ENCODE measurements around the gene KMT2D.
A peak's percentile ranks its signal among the peaks of the same experiment; 100 is the strongest.

KMT2D gene

GRCh38 chr12:49060237-49061156 is at the start of gene KMT2D:
KMT2D (minus strand) TSS chr12:49060794; CDS start chr12:49055324, 5,470 bp downstream.
- in situ Hi-C loops (cut with HindIII; ENCODE audit: low pct_ligation_motif_present, low pct_unique_long_range_greater_than_20kb, low sequenced_read_pairs), result no loop called here
- DNase-seq, result peak; percentile 98

DNA sequence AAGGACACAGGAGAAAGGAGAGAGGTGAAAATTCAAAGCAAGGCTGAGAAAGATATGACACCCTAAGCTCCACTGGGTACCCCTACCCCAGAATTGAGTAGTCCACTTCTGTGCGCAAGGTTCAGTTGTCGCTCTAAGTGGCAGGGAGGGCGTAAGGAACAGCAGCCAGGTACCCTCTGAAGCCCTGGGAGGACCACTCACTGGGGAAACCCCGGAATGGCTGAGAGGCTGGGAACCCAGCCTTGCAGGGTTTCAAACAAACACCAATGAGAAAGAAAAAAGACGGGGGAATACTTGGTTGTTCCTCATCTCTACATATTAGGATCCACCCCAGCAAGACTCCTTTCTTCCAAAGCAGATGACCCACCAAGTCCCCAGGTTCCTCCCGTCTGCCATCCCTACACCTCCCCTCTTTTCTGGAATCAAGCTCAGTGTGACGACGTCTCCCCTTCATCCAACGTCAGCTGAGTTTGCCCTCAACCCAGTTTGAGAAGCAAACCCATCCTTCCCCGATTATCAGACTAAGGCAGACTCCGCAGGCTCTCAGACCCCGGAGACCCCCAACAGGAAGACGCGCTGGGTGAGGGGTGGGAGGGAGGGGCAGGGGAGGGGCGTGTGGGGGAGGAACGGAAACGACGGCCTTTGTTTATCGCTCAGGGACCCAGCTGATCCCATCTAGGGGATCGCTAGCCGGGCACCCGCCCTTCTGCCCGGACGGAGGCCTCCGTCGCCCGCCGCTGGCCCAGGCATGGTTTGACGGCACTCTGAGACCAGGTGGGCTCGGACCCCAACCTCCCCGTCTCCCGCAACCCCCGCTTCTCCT is 49.3 kb upstream of the KMT2D start:
- DNase-seq, result no peak
- in situ Hi-C loops (cut with HindIII; ENCODE audit: low pct_ligation_motif_present, low pct_unique_long_range_greater_than_20kb, low sequenced_read_pairs), result no loop called here

GRCh38 chr12:49108958-49109404 is 48.4 kb upstream of the KMT2D start:
- no peak for DNase-seq
- in situ Hi-C loops (cut with HindIII; ENCODE audit: low pct_ligation_motif_present, low pct_unique_long_range_greater_than_20kb, low sequenced_read_pairs), result no loop called here

DNA sequence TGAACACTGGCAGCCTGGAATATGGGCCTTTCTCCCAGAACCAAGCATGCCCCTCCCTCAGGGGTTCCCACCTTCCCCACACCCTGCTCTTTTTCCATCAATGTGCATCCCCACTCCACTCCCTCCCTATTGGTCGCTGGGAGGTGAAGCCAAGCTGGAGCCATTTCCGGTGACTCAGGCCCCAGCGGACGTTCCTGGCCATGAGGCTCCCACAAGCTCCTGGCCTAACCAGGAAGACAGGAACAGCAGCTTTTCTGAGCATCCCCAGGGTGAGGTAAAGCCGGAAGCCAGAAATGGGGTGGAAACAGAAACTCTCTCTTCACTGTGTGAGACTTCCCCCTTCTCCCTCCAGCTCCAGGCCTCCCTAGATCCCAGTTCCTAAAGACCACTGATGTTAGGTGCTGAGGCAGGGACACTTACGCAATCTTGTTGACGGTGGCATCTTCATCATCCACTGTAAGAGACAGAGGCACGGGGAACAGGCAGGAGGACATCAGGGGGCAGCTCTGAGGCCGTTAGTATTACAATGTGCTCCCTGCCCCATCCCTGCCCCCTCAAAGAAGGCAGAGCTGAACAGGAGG is 45.0 kb upstream of the KMT2D start:
- no peak for DNase-seq
- in situ Hi-C loops (cut with HindIII; ENCODE audit: low pct_ligation_motif_present, low pct_unique_long_range_greater_than_20kb, low sequenced_read_pairs), result no loop called here

GRCh38 chr12:49104822-49105221 is 44.2 kb upstream of the KMT2D start:
- DNase-seq, result no peak

GRCh38 chr12:49100380-49100779 is 39.8 kb upstream of the KMT2D start:
- in situ Hi-C loops (cut with HindIII; ENCODE audit: low pct_ligation_motif_present, low pct_unique_long_range_greater_than_20kb, low sequenced_read_pairs), result no loop called here
- DNase-seq, result no peak

More at GRCh38 chr12:49104822-49105221, 44.2 kb upstream of the KMT2D start:
- in situ Hi-C loops (cut with HindIII; ENCODE audit: low pct_ligation_motif_present, low pct_unique_long_range_greater_than_20kb, low sequenced_read_pairs), result no loop called here

DNA sequence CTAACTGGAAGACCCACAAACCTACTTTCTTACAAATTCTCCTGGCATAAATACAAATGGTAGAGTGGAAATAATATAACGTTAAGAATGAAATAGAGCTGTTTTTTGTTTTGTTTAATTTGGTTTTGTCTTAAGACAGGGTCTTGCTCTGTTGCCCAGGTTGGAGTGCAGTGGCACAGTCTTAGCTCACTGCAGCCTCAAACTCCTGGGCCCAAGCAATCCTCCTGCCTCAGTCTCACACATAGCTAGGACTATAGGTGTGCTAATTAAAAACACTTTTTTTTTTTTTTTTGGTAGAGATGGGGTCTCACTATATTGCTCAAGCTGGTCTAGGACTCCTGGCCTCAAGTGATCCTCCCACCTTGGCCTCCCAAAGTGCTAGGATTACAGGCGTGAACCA is 38.1 kb upstream of the KMT2D start:
- in situ Hi-C loops (cut with HindIII; ENCODE audit: low pct_ligation_motif_present, low pct_unique_long_range_greater_than_20kb, low sequenced_read_pairs), result no loop called here
- no peak for DNase-seq

DNA sequence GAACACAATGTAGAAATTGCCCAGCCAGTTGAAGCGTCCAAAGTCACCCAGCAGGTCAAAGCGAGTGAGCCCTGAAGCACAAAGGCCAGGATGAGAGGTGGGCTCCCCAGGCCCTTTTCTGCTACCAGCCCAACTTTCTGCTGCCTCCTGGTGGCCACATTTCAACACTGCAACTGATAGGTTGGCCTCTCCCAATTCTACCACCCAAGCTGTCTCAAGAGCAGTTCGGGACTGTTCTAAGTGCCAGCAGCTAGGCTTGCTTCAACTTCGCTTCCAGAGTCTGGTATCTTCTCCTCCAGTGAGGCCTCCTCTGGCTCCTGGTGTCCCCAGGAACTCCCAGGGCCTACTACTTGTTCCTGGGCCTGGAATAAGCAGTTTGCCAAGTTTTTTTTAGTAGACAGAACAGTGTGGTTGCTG is 37.4 kb upstream of the KMT2D start:
- DNase-seq, result peak; percentile 68
- in situ Hi-C loops (cut with HindIII; ENCODE audit: low pct_ligation_motif_present, low pct_unique_long_range_greater_than_20kb, low sequenced_read_pairs), result no loop called here

DNA sequence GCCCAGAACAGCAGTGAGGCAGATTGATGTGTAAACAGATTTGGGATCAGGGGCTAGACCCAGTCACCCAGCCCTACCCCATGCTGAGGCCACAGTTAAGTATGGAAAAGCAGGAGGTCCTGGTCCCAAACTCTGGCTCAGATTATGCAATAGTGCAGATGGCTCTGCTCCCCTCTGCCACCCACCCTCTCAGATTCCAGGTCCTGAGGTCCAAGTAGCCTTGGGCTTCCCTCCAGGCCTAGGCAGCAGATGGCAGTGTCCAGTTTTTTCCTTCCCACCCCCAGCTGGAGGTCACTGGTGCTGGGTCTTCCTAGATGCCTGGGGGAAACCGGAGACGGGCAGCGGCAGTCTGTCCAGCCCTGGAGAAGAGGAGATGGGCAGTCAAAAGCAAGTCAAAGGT is 36.8 kb upstream of the KMT2D start:
- no peak for DNase-seq
- in situ Hi-C loops (cut with HindIII; ENCODE audit: low pct_ligation_motif_present, low pct_unique_long_range_greater_than_20kb, low sequenced_read_pairs), result no loop called here

DNA sequence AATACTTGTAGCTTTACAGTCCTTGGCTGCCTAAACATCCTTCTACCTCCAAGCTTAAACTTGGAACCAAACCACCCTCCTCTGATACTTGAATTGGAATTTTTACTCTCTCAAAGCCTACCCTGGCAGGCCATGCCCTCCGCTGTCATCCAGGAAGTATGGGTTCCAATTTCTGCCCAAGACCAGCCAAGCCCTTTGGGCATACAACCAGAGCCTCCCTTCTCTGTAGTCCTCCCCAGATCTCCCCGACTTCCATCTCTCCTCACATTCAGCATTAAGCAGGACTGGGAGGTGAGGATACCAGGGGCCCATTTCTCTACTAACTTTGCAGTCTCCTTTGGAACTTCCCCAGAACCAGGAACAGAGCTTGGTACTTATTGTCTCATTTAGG is 34.4 kb upstream of the KMT2D start:
- in situ Hi-C loops (cut with HindIII; ENCODE audit: low pct_ligation_motif_present, low pct_unique_long_range_greater_than_20kb, low sequenced_read_pairs), result no loop called here
- no peak for DNase-seq

DNA sequence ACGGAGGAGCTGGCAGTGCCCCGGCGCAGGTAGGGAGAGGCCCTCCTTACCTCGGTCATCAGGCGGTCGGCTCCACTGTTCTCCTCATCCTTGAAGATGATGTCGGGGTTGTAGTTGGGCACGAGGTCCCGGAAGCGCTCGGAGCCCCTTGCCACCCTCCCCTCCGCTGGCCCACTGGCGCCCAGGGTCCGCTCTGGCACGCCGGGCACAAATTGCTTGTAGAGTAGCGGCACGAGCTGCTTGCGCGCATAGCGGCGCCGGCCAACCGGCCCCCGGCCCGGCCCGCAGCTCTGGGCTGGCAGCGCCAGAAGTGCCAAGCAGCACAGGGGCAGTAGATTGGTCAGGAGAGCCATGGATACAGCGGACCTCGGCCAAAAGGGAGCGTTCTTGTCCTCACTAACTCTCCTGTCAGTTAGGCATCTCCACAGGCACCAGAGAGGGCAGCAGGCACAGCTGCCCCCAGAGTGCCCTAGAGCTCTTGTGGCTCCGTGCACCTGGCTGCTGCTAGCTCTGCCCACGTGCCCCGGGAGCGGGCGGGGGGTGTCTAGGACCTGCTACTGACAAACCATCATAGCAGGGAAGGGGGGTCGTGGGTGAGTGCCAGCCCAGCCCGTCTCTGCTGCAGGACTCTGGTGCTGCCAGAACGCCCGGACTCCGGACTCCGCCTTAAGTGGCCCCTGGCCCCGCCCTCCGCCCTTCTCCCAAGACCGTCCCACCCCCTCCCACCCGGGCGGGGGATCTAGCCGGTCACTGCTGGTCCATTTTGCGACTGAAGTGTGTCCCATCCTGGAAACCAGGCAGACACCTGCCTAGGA is 33.8 kb upstream of the KMT2D start, which contains the start of gene DHH:
Gene DHH, minus strand, starts transcription at position 642 of the 815 bp plus-strand sequence. Its CDS starts 289 bp downstream, at position 353.
- in situ Hi-C loops (cut with HindIII; ENCODE audit: low pct_ligation_motif_present, low pct_unique_long_range_greater_than_20kb, low sequenced_read_pairs), result no loop called here
- DNase-seq, result peak; percentile 47

DNA sequence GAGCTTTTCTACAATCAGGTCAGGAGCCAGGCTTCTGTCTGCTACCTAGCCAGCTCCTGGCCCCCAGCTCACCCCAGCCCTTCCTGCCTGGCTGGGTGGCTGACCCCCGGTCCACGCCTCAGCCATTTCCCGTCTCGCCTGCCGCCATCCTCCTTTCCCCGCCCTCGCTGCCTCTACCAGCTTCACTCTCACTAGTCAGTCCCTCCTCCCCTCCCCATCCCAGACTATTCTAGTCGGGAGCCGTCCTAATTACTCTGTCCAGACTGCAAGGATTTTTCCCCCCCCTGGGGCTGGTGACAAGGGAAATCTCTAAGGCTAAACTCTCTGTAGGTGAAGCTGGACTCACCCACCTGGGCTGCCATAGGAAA is 33.2 kb upstream of the KMT2D start:
- in situ Hi-C loops (cut with HindIII; ENCODE audit: low pct_ligation_motif_present, low pct_unique_long_range_greater_than_20kb, low sequenced_read_pairs), result no loop called here
- DNase-seq, result no peak

DNA sequence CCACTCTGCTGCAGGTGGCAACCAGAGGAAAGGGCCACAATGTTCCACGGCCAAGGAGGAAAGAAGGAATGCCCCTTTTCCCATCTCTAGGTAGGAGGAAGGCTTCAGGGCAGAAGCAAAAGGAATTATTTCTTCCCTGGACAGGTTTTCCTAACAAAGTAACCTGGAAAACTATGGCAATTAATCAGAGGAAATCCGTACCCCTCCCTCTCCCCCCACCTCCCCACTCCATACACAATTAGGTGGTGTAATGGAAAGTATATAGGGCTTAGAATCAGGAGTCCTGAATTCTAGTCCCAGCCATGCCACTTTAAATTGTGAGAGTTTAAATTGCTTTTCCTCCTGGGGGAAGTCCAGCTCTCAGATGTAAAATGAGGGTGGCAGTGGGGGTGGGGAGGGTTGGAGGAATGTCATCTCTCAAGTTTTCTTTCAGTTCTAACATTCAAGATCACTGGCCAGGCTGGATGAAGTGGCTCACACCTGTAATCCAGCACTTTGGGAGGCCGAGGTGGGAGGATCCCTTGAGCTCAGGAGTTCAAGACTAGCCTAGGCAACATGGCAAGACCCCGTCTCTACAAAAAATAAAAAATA is 32.3 kb upstream of the KMT2D start:
- in situ Hi-C loops (cut with HindIII; ENCODE audit: low pct_ligation_motif_present, low pct_unique_long_range_greater_than_20kb, low sequenced_read_pairs), result no loop called here

DNA sequence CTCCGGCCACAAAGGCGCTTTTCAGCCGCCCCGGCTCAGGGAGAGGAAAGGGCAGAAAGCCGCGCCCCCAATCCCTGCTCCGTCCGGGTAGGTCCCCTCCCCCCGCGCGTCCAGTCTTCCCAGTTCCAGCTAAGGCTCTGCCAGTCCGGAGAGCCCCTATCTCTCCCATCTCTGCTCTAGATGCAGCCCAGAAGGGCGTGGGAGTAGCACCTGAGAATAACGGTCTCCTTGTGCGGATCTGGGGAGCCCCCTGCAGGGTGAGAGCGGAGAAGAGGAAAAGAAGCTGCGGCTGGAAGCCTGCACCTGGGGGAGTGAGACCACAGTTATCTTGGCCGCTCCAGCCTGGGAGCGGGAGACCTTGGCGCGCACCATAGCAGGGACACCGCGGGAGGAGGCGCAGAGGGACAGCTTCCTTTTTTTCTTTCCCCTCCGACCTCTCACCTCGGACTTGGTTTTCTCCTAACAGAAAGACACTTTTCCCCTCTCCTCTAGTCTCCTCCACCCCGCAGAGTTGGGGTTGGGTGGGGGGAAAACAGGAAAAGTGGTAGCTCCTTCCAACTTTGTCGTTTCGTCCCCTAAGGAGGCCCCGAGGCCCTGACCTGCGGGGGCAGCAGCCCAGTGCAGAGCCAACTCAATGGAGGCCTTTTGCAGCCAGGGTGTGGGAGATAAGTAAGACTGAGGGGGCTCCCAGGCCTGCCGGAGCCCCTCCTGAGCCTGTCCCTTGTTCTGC is 31.7 kb upstream of the KMT2D start:
- peak; percentile 68 for DNase-seq
- in situ Hi-C loops (cut with HindIII; ENCODE audit: low pct_ligation_motif_present, low pct_unique_long_range_greater_than_20kb, low sequenced_read_pairs), result no loop called here

More for the DNA sequence above, 32.3 kb upstream of the KMT2D start:
- no peak for DNase-seq

GRCh38 chr12:49091836-49092085 is 31.2 kb upstream of the KMT2D start:
- no peak for DNase-seq
- in situ Hi-C loops (cut with HindIII; ENCODE audit: low pct_ligation_motif_present, low pct_unique_long_range_greater_than_20kb, low sequenced_read_pairs), result no loop called here

DNA sequence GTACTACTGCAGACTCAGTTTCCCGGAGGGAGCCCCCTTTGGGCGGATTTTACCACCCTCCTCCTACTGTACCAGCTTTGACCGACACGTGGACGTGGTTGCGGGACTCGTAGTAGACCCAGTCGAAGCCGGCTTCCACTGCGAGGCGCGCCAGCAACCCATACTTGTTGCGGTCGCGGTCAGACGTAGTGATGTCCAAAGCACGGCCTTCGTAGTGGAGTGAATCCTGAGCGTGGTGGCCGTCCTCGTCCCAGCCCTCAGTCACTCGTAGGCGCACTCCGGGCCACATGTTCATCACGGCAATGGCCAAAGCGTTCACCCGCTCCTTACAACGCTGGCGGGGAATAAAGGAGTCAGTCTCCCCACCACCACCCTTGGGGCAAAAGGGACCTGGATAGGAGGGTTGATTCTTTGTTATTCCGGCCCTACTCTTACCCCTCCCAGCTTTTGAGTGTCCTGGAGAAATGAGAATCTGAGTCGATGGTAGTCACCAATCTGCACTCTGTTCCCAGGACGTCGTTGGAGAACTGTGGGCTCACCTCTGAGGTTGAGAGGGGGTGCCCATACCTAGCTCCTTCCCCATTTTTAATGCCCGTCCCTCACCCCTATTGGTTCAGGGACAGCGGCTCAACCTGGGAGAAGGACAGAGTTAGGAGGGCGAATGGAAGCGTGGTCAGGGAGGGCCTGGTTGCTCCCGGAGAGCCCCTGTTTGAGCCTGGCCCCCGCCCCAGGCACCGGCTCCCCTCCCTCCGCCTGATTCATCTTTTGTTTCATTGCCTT is 30.7 kb upstream of the KMT2D start:
- DNase-seq, result no peak
- in situ Hi-C loops (cut with HindIII; ENCODE audit: low pct_ligation_motif_present, low pct_unique_long_range_greater_than_20kb, low sequenced_read_pairs), result no loop called here

Measured in ACHN (cell line).